ENCODE results near the gene RIMBP2. TPM values are rescaled to one million over a fixed set of nuclear protein-coding genes. Genes with fewer than 3 reads are reported as not detected.

The RIMBP2 gene
- total RNA-seq, 4 donors from 2014 or later = 0.22 to 1.4 (median 1.2) TPM; not detected in 1

DNA sequence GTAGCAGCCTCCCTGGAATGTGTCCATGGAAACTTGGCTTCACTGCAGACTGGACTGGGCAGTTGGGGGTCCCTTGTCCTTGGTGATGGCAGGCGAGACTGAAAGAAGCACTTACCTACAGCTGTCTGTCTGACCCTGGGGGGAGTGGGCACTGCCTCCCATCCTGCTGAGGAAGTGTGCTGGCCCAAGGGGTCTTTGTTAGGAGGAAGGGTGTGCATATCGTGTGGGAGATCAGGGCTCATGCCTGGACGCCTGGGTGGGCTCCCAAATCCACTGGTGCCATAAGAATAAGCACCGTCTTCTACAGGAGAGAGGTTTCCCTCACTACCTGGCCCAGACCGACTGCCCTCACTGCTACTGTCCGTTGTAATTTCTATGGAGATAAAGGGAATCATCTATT is 297.0 kb downstream of the RIMBP2 start:
- Histone ChIP-seq H3K4me3 (no peak overlapping the region), H3K27me3 (no peaks in the 10 kb centered on the region), H3K4me1 (no peaks in the 10 kb centered on the region), H3K9me3 (no peaks in the 10 kb centered on the region), H3K27ac (no peak overlapping the region), H3K36me3 (no peaks in the 10 kb centered on the region)
- 72 to 76% methylated on average over 6 of the region's 6 CpGs for WGBS, 2 donors
- TF ChIP-seq CTCF (IDR thresholded peaks at IDR 0.05) (no peak), EP300 (IDR thresholded peaks at IDR 0.05) (no peak), POLR2A (IDR thresholded peaks at IDR 0.05) (no peak)
- DNase-seq (ENCODE audit: low spot score in 2 of 2) = no peak

DNA sequence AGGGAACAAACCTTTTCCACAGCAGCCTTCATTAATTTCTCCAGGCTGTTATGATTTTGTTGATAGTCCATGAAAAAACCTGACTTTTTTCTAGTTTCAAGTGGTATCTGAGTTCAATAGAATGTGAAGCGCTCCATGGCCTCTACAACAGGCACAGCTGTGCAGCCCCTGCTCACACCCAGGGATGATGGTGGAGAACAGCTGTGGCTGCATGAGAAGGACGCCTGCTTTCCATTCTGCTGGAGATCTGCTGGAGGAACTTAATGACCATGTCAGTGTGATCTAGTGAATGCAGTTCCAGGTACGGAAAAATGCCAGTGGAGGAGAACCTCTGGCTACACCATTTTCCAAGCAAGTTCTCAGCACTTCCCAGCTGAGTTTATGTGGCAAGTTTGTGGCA is 297.8 kb downstream of the RIMBP2 start:
- no peak overlapping the region for H3K27ac ChIP-seq
- no peaks in the 10 kb centered on the region for H3K9me3 ChIP-seq
- no peak for DNase-seq (ENCODE audit: low spot score in 2 of 2)
- H3K27me3 ChIP-seq = no peaks in the 10 kb centered on the region
- H3K4me1 ChIP-seq = no peaks in the 10 kb centered on the region
- no peaks in the 10 kb centered on the region for H3K36me3 ChIP-seq
- TF ChIP-seq EP300 (IDR thresholded peaks at IDR 0.05) (no peak), CTCF (IDR thresholded peaks at IDR 0.05) (no peak), POLR2A (IDR thresholded peaks at IDR 0.05) (no peak)
- WGBS, 2 donors = 75 to 77% methylated on average over 3 of the region's 3 CpGs
- H3K4me3 ChIP-seq = no peak overlapping the region

DNA sequence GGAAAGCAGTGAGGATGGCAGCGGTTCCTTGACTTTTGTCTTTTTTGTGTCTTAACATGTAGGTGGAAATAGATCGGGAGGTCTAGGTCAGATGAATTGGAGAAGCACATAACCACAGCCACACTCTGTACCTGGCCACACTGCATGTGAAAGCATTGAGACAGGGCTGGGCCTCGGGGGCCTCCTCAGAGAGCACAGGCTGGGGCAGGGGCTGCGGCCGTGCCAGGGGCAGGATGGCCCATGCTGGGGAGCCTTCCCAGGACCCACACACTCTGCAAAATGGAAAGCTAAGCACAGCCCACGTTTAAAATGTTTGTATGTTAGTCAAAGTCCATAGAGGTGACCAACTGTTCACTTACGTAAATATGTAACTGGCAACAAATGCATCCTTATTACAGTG is 301.7 kb downstream of the RIMBP2 start:
- DNase-seq (ENCODE audit: low spot score in 2 of 2) = no peak
- no peak for TF ChIP-seq CTCF (IDR thresholded peaks at IDR 0.05)
- TF ChIP-seq EP300 (IDR thresholded peaks at IDR 0.05) = no peak
- TF ChIP-seq POLR2A (IDR thresholded peaks at IDR 0.05) = no peak
- H3K27ac ChIP-seq = no peak overlapping the region
- H3K27me3 ChIP-seq = no peaks in the 10 kb centered on the region
- no peaks in the 10 kb centered on the region for H3K9me3 ChIP-seq
- no peak overlapping the region for H3K4me3 ChIP-seq
- no peaks in the 10 kb centered on the region for H3K4me1 ChIP-seq
- 82 to 87% methylated on average over 7 of the region's 7 CpGs for WGBS, 2 donors
- no peaks in the 10 kb centered on the region for H3K36me3 ChIP-seq

DNA sequence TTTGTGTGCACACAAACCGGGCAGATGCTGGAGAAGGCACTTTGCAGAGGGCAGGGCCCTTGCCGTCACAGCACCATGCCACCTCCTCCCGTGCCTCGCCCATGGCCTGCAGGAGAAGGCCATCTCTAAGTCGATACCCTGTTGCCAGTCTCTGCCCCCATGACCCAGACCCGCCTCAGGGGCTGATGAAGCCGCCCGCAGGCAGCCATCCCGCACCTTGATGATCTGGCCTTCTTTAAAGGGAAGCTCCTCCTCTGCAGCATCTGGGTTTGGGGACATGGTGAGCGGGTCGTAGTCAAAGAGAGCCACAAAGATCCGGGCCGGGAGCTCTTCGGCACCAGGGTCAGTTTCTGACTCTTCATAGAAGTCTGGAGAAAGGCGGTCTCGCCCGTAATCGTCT is 302.2 kb downstream of the RIMBP2 start:
- TF ChIP-seq EP300 (IDR thresholded peaks at IDR 0.05) (no peak), CTCF (IDR thresholded peaks at IDR 0.05) (no peak), POLR2A (IDR thresholded peaks at IDR 0.05) (no peak)
- no peaks in the 10 kb centered on the region for H3K27me3 ChIP-seq
- no peaks in the 10 kb centered on the region for H3K9me3 ChIP-seq
- DNase-seq (ENCODE audit: low spot score in 2 of 2) = no peak
- H3K4me3 ChIP-seq = no peak overlapping the region
- 87 to 88% methylated on average over 18 of the region's 18 CpGs for whole genome bisulfite sequencing, 2 donors
- no peaks in the 10 kb centered on the region for H3K36me3 ChIP-seq
- H3K4me1 ChIP-seq = no peaks in the 10 kb centered on the region
- H3K27ac ChIP-seq = no peak overlapping the region

DNA sequence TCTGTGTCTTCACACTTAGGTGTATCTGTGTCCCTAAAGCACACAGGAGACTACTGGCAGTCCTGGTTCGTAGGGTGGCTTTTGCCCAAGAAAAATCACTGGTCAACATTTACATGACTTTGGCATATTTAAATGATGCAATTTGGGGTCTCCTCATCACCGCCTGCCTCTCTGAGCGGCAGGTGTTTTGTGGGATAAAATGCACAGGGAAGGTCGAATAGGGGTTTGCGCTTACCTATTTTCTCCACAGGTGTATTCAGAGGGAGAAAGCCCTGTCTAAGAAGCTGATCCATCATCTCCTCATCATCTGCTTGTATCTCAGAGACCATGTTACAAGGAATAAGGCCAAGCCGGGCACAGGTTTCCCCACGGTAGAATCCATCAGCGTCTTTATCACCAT is 303.7 kb downstream of the RIMBP2 start:
- H3K4me1 ChIP-seq = no peaks in the 10 kb centered on the region
- no peaks in the 10 kb centered on the region for H3K27me3 ChIP-seq
- H3K27ac ChIP-seq = no peak overlapping the region
- no peaks in the 10 kb centered on the region for H3K36me3 ChIP-seq
- TF ChIP-seq EP300 (IDR thresholded peaks at IDR 0.05) (no peak), POLR2A (IDR thresholded peaks at IDR 0.05) (no peak), CTCF (IDR thresholded peaks at IDR 0.05) (no peak)
- no peak overlapping the region for H3K4me3 ChIP-seq
- 95 to 96% methylated on average over 8 of the region's 8 CpGs for WGBS, 2 donors
- H3K9me3 ChIP-seq = peaks cover 0 to 4% (median 0%) of the 10 kb centered on the region in 4 donors
- DNase-seq (ENCODE audit: low spot score in 2 of 2) = no peak

Data from tibial nerve (tissue), 4 donors.